Effector memory CD4-positive, alpha-beta T cell (primary cell): Measurements from ENCODE around the gene SCAANT1.

ENCODE experiments used
- DNase-seq, 3 donors: peaks; one replicate each; pipeline ENCODE4 v3.0.0-alpha.2; 2020
- H3K27ac ChIP-seq: 2 replicates; pipeline ENCODE4 v1.7.0; 2013; ENCODE audit warnings: mild to moderate bottlenecking, low read length, moderate library complexity; ENCODE audit not compliant: insufficient read depth, poor library complexity, severe bottlenecking
- H3K27me3 ChIP-seq: replicated peaks from 2 replicates; pipeline ENCODE4 v1.7.0; 2013; ENCODE audit warnings: mild to moderate bottlenecking, low read length; ENCODE audit not compliant: insufficient read depth, control insufficient read depth, poor library complexity, severe bottlenecking
- H3K36me3 ChIP-seq: 2 replicates; pipeline ENCODE4 v1.7.0; 2013; ENCODE audit warnings: mild to moderate bottlenecking, low read length, moderate library complexity; ENCODE audit not compliant: control insufficient read depth, insufficient read depth
- H3K4me1 ChIP-seq: 2 replicates; pipeline ENCODE4 v1.7.0; 2013; ENCODE audit warnings: low read length, mild to moderate bottlenecking; ENCODE audit not compliant: control insufficient read depth, insufficient read depth, poor library complexity, severe bottlenecking
- H3K4me3 ChIP-seq: 2 replicates; pipeline ENCODE4 v1.7.0; 2013; ENCODE audit warnings: low read length, low read depth, mild to moderate bottlenecking; ENCODE audit not compliant: insufficient read depth, poor library complexity, severe bottlenecking
- H3K9me3 ChIP-seq: 2 replicates; pipeline ENCODE4 v1.7.0; 2013; ENCODE audit warnings: mild to moderate bottlenecking, low read length, moderate library complexity; ENCODE audit not compliant: control insufficient read depth

The SCAANT1 gene

GRCh38 chr3:63864965-63865327, 47.2 kb downstream of the SCAANT1 start:
- Histone ChIP-seq H3K27ac (no peak overlapping the region), H3K4me3 (peak overlapping the region; percentile 85), H3K4me1 (peaks cover 10% of the 10 kb centered on the region), H3K27me3 (no peaks in the 10 kb centered on the region), H3K9me3 (no peaks in the 10 kb centered on the region), H3K36me3 (no peaks in the 10 kb centered on the region)
- DNase-seq = no peak

GRCh38 chr3:63864008-63864964, 47.9 kb downstream of the SCAANT1 start:
- Histone ChIP-seq H3K27me3 (no peaks in the 10 kb centered on the region), H3K4me1 (peaks cover 10% of the 10 kb centered on the region), H3K4me3 (peak overlapping the region; percentile 85), H3K9me3 (no peaks in the 10 kb centered on the region), H3K27ac (peak overlapping the region; percentile 63), H3K36me3 (no peaks in the 10 kb centered on the region)
- peak; percentile 24 to 37 (median 34) for DNase-seq

GRCh38 chr3:63863150-63864007, 48.8 kb downstream of the SCAANT1 start, which contains the start of the genes ATXN7 and THOC7:
Gene ATXN7 (plus strand): TSS chr3:63863867. CDS start chr3:63912599, 48,732 bp downstream.
Gene THOC7 (minus strand): TSS chr3:63863805. CDS start chr3:63863790, 15 bp downstream.
- peak; percentile 59 to 63 (median 60) for DNase-seq
- H3K36me3 ChIP-seq = no peaks in the 10 kb centered on the region
- peaks cover 10% of the 10 kb centered on the region for H3K4me1 ChIP-seq
- peak within 1 kb of the TSS; percentile 85 for H3K4me3 ChIP-seq
- H3K9me3 ChIP-seq = no peaks in the 10 kb centered on the region
- peak within 1 kb of the TSS; percentile 71 for H3K27ac ChIP-seq
- H3K27me3 ChIP-seq = no peaks in the 10 kb centered on the region

- no peak for DNase-seq
- H3K36me3 ChIP-seq = no peaks in the 10 kb centered on the region
- H3K4me3 ChIP-seq = peak overlapping the region; percentile 82
- peak overlapping the region; percentile 71 for H3K27ac ChIP-seq
- no peaks in the 10 kb centered on the region for H3K9me3 ChIP-seq
- H3K4me1 ChIP-seq = peaks cover 10% of the 10 kb centered on the region
- H3K27me3 ChIP-seq = no peaks in the 10 kb centered on the region
Observed at GRCh38 chr3:63862804-63863149, 49.4 kb downstream of the SCAANT1 start.
